ENCODE data around the gene TUBA1C.
"Not testable (repeated sequence)": the region's sequence is repeated elsewhere in the genome, so short reads cannot be mapped to it uniquely, and the experiment has no call there.

DNA sequence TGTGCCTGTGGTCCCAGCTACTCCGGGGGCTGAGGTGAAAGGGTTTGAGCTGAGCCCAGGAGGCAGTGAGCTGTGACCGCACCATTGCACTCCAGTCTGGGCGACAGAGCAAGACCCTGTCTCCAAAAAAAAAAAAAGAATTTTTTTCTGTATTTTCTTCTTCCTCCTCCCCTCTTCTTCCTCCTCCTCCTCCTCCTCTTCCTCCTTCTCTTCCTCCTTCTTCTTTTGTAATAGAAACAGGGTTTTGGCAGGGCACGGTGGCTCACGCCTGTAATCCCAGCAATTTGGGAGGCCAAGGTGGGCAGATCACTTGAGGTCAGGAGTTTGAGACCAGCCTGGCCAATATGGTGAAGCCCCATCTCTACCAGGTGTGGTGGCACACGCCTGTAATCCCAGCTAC lies 15.7 kb downstream of the TUBA1C start:
- TF ChIP-seq, protein P1, sequence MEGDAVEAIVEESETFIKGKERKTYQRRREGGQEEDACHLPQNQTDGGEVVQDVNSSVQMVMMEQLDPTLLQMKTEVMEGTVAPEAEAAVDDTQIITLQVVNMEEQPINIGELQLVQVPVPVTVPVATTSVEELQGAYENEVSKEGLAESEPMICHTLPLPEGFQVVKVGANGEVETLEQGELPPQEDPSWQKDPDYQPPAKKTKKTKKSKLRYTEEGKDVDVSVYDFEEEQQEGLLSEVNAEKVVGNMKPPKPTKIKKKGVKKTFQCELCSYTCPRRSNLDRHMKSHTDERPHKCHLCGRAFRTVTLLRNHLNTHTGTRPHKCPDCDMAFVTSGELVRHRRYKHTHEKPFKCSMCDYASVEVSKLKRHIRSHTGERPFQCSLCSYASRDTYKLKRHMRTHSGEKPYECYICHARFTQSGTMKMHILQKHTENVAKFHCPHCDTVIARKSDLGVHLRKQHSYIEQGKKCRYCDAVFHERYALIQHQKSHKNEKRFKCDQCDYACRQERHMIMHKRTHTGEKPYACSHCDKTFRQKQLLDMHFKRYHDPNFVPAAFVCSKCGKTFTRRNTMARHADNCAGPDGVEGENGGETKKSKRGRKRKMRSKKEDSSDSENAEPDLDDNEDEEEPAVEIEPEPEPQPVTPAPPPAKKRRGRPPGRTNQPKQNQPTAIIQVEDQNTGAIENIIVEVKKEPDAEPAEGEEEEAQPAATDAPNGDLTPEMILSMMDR (IDR thresholded peaks at IDR 0.05), result not testable (repeated sequence)
- TF ChIP-seq, protein P2, sequence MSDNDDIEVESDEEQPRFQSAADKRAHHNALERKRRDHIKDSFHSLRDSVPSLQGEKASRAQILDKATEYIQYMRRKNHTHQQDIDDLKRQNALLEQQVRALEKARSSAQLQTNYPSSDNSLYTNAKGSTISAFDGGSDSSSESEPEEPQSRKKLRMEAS (IDR thresholded peaks at IDR 0.05; ENCODE audit: low read depth), result not testable (repeated sequence)
- TF ChIP-seq EP300 (IDR thresholded peaks at IDR 0.05; ENCODE audit: borderline replicate concordance in 1 of 2, low read depth in 1 of 2, low read length in 1 of 2); SMC3 (IDR thresholded peaks at IDR 0.05; ENCODE audit: low read depth, low read length); RAD21 (IDR thresholded peaks at IDR 0.05; ENCODE audit: low read length); FOXM1 (IDR thresholded peaks at IDR 0.05; ENCODE audit: low read depth): not testable (repeated sequence)
- TF ChIP-seq, protein P3, sequence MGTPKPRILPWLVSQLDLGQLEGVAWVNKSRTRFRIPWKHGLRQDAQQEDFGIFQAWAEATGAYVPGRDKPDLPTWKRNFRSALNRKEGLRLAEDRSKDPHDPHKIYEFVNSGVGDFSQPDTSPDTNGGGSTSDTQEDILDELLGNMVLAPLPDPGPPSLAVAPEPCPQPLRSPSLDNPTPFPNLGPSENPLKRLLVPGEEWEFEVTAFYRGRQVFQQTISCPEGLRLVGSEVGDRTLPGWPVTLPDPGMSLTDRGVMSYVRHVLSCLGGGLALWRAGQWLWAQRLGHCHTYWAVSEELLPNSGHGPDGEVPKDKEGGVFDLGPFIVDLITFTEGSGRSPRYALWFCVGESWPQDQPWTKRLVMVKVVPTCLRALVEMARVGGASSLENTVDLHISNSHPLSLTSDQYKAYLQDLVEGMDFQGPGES (IDR thresholded peaks at IDR 0.05; ENCODE audit: low read depth, low read length), result not testable (repeated sequence)
- TF ChIP-seq, protein P4, sequence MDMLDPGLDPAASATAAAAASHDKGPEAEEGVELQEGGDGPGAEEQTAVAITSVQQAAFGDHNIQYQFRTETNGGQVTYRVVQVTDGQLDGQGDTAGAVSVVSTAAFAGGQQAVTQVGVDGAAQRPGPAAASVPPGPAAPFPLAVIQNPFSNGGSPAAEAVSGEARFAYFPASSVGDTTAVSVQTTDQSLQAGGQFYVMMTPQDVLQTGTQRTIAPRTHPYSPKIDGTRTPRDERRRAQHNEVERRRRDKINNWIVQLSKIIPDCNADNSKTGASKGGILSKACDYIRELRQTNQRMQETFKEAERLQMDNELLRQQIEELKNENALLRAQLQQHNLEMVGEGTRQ (IDR thresholded peaks at IDR 0.05; ENCODE audit: borderline replicate concordance, low read depth, low read length), result not testable (repeated sequence)

Measured in SK-N-SH (cell line).